ENCODE results near the gene KSR2.

DNA sequence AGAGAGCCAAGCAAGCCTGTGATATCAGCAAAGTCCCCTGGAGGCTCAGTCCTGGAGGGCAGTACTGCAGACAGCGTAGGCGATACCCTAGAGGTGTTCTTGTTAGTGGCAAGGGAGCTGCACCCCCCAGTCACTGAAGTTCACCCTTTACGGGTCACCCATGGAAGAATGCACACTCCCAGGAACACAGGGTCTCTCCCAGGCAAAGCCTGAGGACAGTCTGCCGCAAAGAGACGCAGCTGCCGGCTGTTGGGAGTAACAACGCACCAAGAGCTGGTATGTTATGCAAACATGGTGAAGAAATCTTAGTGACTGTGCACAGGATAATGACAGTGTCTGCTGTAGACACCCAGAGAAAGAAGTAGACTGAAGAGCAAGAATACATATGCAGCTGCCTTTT is 563.9 kb downstream of the KSR2 start:
- TF ChIP-seq, protein P1, sequence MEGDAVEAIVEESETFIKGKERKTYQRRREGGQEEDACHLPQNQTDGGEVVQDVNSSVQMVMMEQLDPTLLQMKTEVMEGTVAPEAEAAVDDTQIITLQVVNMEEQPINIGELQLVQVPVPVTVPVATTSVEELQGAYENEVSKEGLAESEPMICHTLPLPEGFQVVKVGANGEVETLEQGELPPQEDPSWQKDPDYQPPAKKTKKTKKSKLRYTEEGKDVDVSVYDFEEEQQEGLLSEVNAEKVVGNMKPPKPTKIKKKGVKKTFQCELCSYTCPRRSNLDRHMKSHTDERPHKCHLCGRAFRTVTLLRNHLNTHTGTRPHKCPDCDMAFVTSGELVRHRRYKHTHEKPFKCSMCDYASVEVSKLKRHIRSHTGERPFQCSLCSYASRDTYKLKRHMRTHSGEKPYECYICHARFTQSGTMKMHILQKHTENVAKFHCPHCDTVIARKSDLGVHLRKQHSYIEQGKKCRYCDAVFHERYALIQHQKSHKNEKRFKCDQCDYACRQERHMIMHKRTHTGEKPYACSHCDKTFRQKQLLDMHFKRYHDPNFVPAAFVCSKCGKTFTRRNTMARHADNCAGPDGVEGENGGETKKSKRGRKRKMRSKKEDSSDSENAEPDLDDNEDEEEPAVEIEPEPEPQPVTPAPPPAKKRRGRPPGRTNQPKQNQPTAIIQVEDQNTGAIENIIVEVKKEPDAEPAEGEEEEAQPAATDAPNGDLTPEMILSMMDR (IDR thresholded peaks at IDR 0.05; ENCODE audit: low read depth, low read length): no peak
- no peak for TF ChIP-seq EZH2phosphoT487 (IDR thresholded peaks at IDR 0.05; ENCODE audit: low read depth)

Data from OCI-LY3 (cell line).